B cell (primary cell): ENCODE measurements around the gene TSHZ1. TPM values are rescaled to one million over a fixed set of nuclear protein-coding genes. Genes with fewer than 3 reads are reported as not detected.

Experiments used
- ATAC-seq: fragments of 200-7000 bp; cut with Tn5 transposase; one replicate; pipeline ENCODE4 v1.10.0; 2021; ENCODE audit warnings: low read depth, mild to moderate bottlenecking, moderate number of reproducible peaks, moderate library complexity
- CTCF ChIA-PET: fragments of 350-600 bp; sonication (Branson Sonifier 250); formaldehyde crosslinking; loops from one replicate; lab custom pipeline; 2021; ENCODE audit warnings: antibody characterized with exemption, inconsistent platforms; lab: Charles Lee
- POLR2A ChIA-PET: fragments of 350-600 bp; sonication (Branson Sonifier 250); formaldehyde crosslinking; loops from one replicate; lab custom pipeline; 2021; ENCODE audit warnings: antibody characterized with exemption; lab: Charles Lee
- DNase-seq: peaks from one replicate; pipeline ENCODE4 v3.0.0; 2013
- H2AFZ ChIP-seq: 2 replicates; pipeline ENCODE4 v1.6.1; 2012; ENCODE audit warnings: mild to moderate bottlenecking, low read depth, low read length; ENCODE audit not compliant: insufficient read depth, poor library complexity, severe bottlenecking
- H3K27ac ChIP-seq, 2 donors: 1 replicate in 1 of 2; 2 replicates in 1 of 2; pipeline ENCODE4 v1.5.1; 2012 to 2013; ENCODE audit warnings: low read length in 2 of 2, mild to moderate bottlenecking in 2 of 2, moderate library complexity in 1 of 2
- H3K27me3 ChIP-seq, 4 experiments: fragments of 200-600 bp in 1 of 4; sonication (generic) in 1 of 4; replicated peaks in 1 of 4; 1 replicate in 2 of 4; 2 replicates in 2 of 4; pipeline versions ENCODE4 v1.6.1 to v1.7.0; 2013 to 2016; ENCODE audit warnings: low read length in 3 of 4, mild to moderate bottlenecking in 2 of 4, mixed read lengths in 1 of 4, moderate library complexity in 1 of 4; ENCODE audit not compliant: insufficient read depth in 4 of 4, control insufficient read depth in 3 of 4; ENCODE audit errors: control extremely low read depth in 1 of 4
- H3K36me3 ChIP-seq, 2 experiments: replicated peaks in 1 of 2; 1 replicate in 1 of 2; 2 replicates in 1 of 2; pipeline versions ENCODE4 v1.6.1 to v1.7.1; 2013; ENCODE audit warnings: low read length in 1 of 2; ENCODE audit not compliant: insufficient read depth in 2 of 2, control insufficient read depth in 1 of 2; ENCODE audit errors: control extremely low read depth in 1 of 2, extremely low read depth in 1 of 2
- H3K4me1 ChIP-seq, 2 donors: fragments of 200-600 bp in 1 of 2; sonication (generic) in 1 of 2; 1 replicate in 1 of 2; 2 replicates in 1 of 2; pipeline versions ENCODE4 v1.5.1 to v1.6.1; 2013 to 2017; ENCODE audit warnings: low read length in 2 of 2; ENCODE audit not compliant: control insufficient read depth in 2 of 2, insufficient read depth in 2 of 2
- H3K4me2 ChIP-seq: replicated peaks from 2 replicates; pipeline ENCODE3; 2012; ENCODE audit warnings: mild to moderate bottlenecking, low read depth, low read length; ENCODE audit not compliant: poor library complexity, severe bottlenecking
- H3K4me3 ChIP-seq, 5 experiments: fragments of 200-600 bp in 1 of 5; sonication (generic) in 1 of 5; 1 replicate in 3 of 5; 2 replicates in 2 of 5; pipeline versions ENCODE4 v1.5.1 to v1.7.0; 2011 to 2016; ENCODE audit warnings: low read length in 4 of 5, mild to moderate bottlenecking in 4 of 5, low read depth in 2 of 5, control low read depth in 1 of 5, moderate library complexity in 1 of 5; ENCODE audit not compliant: insufficient read depth in 1 of 5; ENCODE audit errors: control extremely low read depth in 1 of 5, extremely low read depth in 1 of 5
- H3K79me2 ChIP-seq: fragments of 200-600 bp; sonication (generic); one replicate; pipeline ENCODE4 v1.6.0; 2016; ENCODE audit warnings: low read length; ENCODE audit not compliant: control insufficient read depth, insufficient read depth
- H3K9ac ChIP-seq: fragments of 200-600 bp; sonication (generic); 2 replicates; pipeline ENCODE4 v1.6.1; 2017; ENCODE audit warnings: mild to moderate bottlenecking, low read length, moderate library complexity
- H3K9me3 ChIP-seq, 3 donors: one replicate each; pipeline versions ENCODE4 v1.6.1 to v1.7.1; 2013; ENCODE audit warnings: low read length in 2 of 3; ENCODE audit not compliant: control insufficient read depth in 2 of 3, insufficient read depth in 1 of 3; ENCODE audit errors: control extremely low read depth in 1 of 3
- H4K20me1 ChIP-seq: 2 replicates; pipeline ENCODE4 v1.6.0; 2012; ENCODE audit warnings: mild to moderate bottlenecking, low read length; ENCODE audit not compliant: insufficient read depth, control insufficient read depth, poor library complexity, severe bottlenecking
- H3K27ac Mint-ChIP-seq: one replicate; pipeline ENCODE4 v1.8.0; 2021; ENCODE audit warnings: mixed read lengths
- H3K27me3 Mint-ChIP-seq: one replicate; pipeline ENCODE4 v1.8.0; 2021; ENCODE audit warnings: mixed read lengths
- H3K4me1 Mint-ChIP-seq: one replicate; pipeline ENCODE4 v1.8.0; 2021; ENCODE audit warnings: mixed read lengths
- H3K4me3 Mint-ChIP-seq: one replicate; pipeline ENCODE4 v1.8.0; 2021; ENCODE audit warnings: mixed read lengths
- H3K9me3 Mint-ChIP-seq: one replicate; pipeline ENCODE4 v1.8.0; 2022; ENCODE audit warnings: mixed read lengths; ENCODE audit not compliant: insufficient read depth
- EZH2 ChIP-seq: IDR thresholded peaks from 2 replicates; pipeline ENCODE4 v1.6.1; 2012; ENCODE audit warnings: borderline replicate concordance, low read depth, mild to moderate bottlenecking, moderate library complexity, low read length; ENCODE audit not compliant: insufficient read depth, poor library complexity, severe bottlenecking
- WGBS: methylation state at CpG from one replicate; pipeline ENCODE4 v1.1.5; 2013; ENCODE audit warnings: missing lambda C conversion rate; ENCODE audit not compliant: insufficient coverage; 5-methylcytosine and 5-hydroxymethylcytosine counted together
- intact Hi-C: fragments of 100-400 bp; cut with micrococcal nuclease; formaldehyde crosslinking; loops from one replicate; pipeline ENCODE4 v1.10.0; 2022
- polyA plus RNA-seq: library from polyadenylated mRNA; depleted of rRNA; stranded (reverse); fragments of >200 nt; gene quantifications from 2 replicates; pipeline ENCODE4 v1.2.3, GENCODE V29; 2012
- total RNA-seq, 2 donors: library from RNA; stranded (reverse); fragments of 120-200 nt in 1 of 2; gene quantifications; 1 replicate in 1 of 2; 2 replicates in 1 of 2; pipeline versions ENCODE4 v1.2.3 to v1.2.4, GENCODE V29; 2013 to 2022
- TF ChIP-seq, protein P1 (sequence below): fragments of 200-600 bp; IDR thresholded peaks from one replicate; pipeline ENCODE4 v1.8.0; 2022; ENCODE audit warnings: antibody characterized with exemption, mild to moderate bottlenecking

The TSHZ1 gene
- total and polyA plus RNA-seq, 2 donors (not counting 1 experiment from before 2014, with no cell fraction given), result 5.3 to 9.8 TPM

DNA sequence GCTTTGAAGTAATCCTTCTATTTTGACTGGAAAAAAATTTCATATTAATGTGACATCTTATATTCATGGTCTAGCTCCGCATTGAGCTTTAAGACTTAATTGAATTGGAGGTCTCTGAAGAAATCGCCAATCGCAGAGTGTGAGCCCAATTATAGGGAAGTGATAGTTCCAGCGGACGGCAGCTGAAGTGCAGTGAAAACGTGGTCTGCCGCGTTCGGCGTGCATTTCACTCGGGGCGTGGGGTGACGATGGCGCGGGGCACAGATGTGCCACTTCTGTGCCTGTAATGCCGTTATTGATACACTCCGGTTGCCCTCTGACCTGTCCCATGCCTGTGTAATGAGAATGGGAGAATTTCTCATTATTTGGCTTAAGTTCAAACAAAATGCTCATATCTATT is 106.7 kb downstream of the TSHZ1 start:
- Histone ChIP-seq H3K27ac (no peak overlapping the region), H3K79me2 (no peaks in the 10 kb centered on the region), H3K4me2 (no peak overlapping the region), H3K36me3 (no peaks in the 10 kb centered on the region), H3K4me1 (no peaks in the 10 kb centered on the region), H2AFZ (no peak overlapping the region), H4K20me1 (no peaks in the 10 kb centered on the region), H3K27me3 (no peaks in the 10 kb centered on the region), H3K4me3 (no peak overlapping the region), H3K9me3 (peaks cover 0 to 4% (median 0%) of the 10 kb centered on the region in 3 donors), H3K9ac (no peak overlapping the region)
- POLR2A ChIA-PET, result no interaction called here
- 90% methylated on average over 15 of the region's 17 CpGs for WGBS
- H3K9me3 Mint-ChIP-seq, result no peaks in the 10 kb centered on the region
- peak overlapping the region; percentile 2 for H3K4me3 Mint-ChIP-seq
- no peaks in the 10 kb centered on the region for H3K4me1 Mint-ChIP-seq
- CTCF ChIA-PET, result no interaction called here
- H3K27ac Mint-ChIP-seq, result no peak overlapping the region
- DNase-seq, result no peak
- H3K27me3 Mint-ChIP-seq, result peaks cover 14% of the 10 kb centered on the region
- intact Hi-C loops, result no loop called here
- no peak for ATAC-seq
- no peak for TF ChIP-seq EZH2
- TF ChIP-seq, protein P1, sequence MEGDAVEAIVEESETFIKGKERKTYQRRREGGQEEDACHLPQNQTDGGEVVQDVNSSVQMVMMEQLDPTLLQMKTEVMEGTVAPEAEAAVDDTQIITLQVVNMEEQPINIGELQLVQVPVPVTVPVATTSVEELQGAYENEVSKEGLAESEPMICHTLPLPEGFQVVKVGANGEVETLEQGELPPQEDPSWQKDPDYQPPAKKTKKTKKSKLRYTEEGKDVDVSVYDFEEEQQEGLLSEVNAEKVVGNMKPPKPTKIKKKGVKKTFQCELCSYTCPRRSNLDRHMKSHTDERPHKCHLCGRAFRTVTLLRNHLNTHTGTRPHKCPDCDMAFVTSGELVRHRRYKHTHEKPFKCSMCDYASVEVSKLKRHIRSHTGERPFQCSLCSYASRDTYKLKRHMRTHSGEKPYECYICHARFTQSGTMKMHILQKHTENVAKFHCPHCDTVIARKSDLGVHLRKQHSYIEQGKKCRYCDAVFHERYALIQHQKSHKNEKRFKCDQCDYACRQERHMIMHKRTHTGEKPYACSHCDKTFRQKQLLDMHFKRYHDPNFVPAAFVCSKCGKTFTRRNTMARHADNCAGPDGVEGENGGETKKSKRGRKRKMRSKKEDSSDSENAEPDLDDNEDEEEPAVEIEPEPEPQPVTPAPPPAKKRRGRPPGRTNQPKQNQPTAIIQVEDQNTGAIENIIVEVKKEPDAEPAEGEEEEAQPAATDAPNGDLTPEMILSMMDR, result no peak

DNA sequence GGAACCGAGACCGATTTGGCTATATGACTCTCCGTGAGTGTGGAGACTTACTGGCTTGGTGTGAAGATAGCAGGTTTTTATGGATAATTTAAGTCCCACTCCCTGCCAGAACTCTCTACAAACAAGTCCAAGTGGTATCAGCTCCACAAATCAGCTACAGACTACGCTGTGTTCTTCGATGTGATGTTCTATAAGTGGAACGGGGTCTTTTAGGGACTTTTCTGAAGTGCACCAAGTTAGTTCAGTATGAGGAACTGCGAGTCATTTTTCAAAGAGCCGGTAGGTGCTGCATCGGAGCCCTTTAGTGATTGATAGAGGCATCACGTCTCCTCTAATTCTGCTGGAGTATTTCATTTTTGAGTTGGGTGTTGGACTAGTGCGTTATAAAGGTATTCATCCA is 107.1 kb downstream of the TSHZ1 start:
- 80% methylated on average over 4 of the region's 11 CpGs for WGBS
- no peak for ATAC-seq
- Histone ChIP-seq H3K27ac (no peak overlapping the region), H3K36me3 (no peaks in the 10 kb centered on the region), H3K4me3 (no peak overlapping the region), H3K9ac (no peak overlapping the region), H3K4me1 (no peaks in the 10 kb centered on the region), H3K27me3 (no peaks in the 10 kb centered on the region), H3K9me3 (peaks cover 0 to 4% (median 0%) of the 10 kb centered on the region in 3 donors), H3K4me2 (no peak overlapping the region), H3K79me2 (no peaks in the 10 kb centered on the region), H4K20me1 (no peaks in the 10 kb centered on the region), H2AFZ (no peak overlapping the region)
- Mint-ChIP-seq H3K27me3 (peaks cover 14% of the 10 kb centered on the region), H3K4me1 (no peaks in the 10 kb centered on the region), H3K9me3 (no peaks in the 10 kb centered on the region), H3K27ac (no peak overlapping the region), H3K4me3 (peak overlapping the region; percentile 2)
- no peak for DNase-seq
- CTCF ChIA-PET, result no interaction called here
- TF ChIP-seq, protein P1, result no peak
- TF ChIP-seq EZH2, result no peak
- intact Hi-C loops, result no loop called here
- POLR2A ChIA-PET, result no interaction called here
